Mesendoderm (in vitro differentiated cells): ENCODE measurements around the gene SRP14. TPM values are rescaled to one million over a fixed set of nuclear protein-coding genes. Genes with fewer than 3 reads are reported as not detected.

Experiments
- DNase-seq: peaks from one replicate; pipeline ENCODE4 v3.0.0; 2013
- H2AK5ac ChIP-seq: 2 replicates; pipeline ENCODE4 v1.6.1; 2013; ENCODE audit warnings: low read length, inconsistent platforms
- H2BK120ac ChIP-seq: 2 replicates; pipeline ENCODE4 v1.6.1; 2013; ENCODE audit warnings: low read depth, mild to moderate bottlenecking, low read length, moderate library complexity, mixed read lengths
- H2BK15ac ChIP-seq: replicated peaks from 2 replicates; pipeline ENCODE4 v1.6.1; 2013; ENCODE audit warnings: low read depth, mild to moderate bottlenecking, moderate library complexity
- H2BK5ac ChIP-seq: 2 replicates; pipeline ENCODE4 v1.6.1; 2013; ENCODE audit warnings: low read length, inconsistent platforms
- H3K18ac ChIP-seq: 2 replicates; pipeline ENCODE4 v1.6.1; 2013; ENCODE audit warnings: mild to moderate bottlenecking, low read length, mixed read lengths
- H3K23ac ChIP-seq: one replicate; pipeline ENCODE4 v1.6.1; 2013; ENCODE audit warnings: low read length
- H3K27ac ChIP-seq: 2 replicates; pipeline ENCODE4 v1.5.1; 2013; ENCODE audit warnings: low read depth, mild to moderate bottlenecking, inconsistent platforms, low read length, moderate library complexity
- H3K27me3 ChIP-seq: 2 replicates; pipeline ENCODE4 v1.6.1; 2013; ENCODE audit warnings: low read length, control low read depth, mild to moderate bottlenecking, inconsistent platforms; ENCODE audit not compliant: insufficient read depth, poor library complexity
- H3K36me3 ChIP-seq: 2 replicates; pipeline ENCODE4 v1.6.1; 2013; ENCODE audit warnings: low read length, inconsistent platforms; ENCODE audit not compliant: control insufficient read depth, insufficient read depth
- H3K4ac ChIP-seq: one replicate; pipeline ENCODE4 v1.6.1; 2013; ENCODE audit warnings: low read depth, mild to moderate bottlenecking, low read length, moderate library complexity
- H3K4me1 ChIP-seq: 2 replicates; pipeline ENCODE4 v1.6.1; 2013; ENCODE audit warnings: low read depth, low read length, inconsistent platforms; ENCODE audit not compliant: control insufficient read depth
- H3K4me2 ChIP-seq: 2 replicates; pipeline ENCODE4 v1.6.1; 2013; ENCODE audit warnings: low read length
- H3K4me3 ChIP-seq: 2 replicates; pipeline ENCODE4 v1.5.1; 2013; ENCODE audit warnings: mild to moderate bottlenecking, low read length
- H3K56ac ChIP-seq: one replicate; pipeline ENCODE4 v1.6.1; 2013; ENCODE audit warnings: low read length
- H3K79me1 ChIP-seq: 2 replicates; pipeline ENCODE4 v1.6.1; 2013; ENCODE audit warnings: low read length, inconsistent platforms
- H3K79me2 ChIP-seq: 2 replicates; pipeline ENCODE4 v1.6.1; 2013; ENCODE audit warnings: mild to moderate bottlenecking, low read length; ENCODE audit not compliant: control insufficient read depth, insufficient read depth
- H3K9ac ChIP-seq: 2 replicates; pipeline ENCODE4 v1.6.1; 2013; ENCODE audit warnings: low read length, inconsistent platforms
- H4K5ac ChIP-seq: one replicate; pipeline ENCODE4 v1.6.1; 2013; ENCODE audit warnings: low read length
- H4K8ac ChIP-seq: one replicate; pipeline ENCODE4 v1.6.1; 2013; ENCODE audit warnings: low read depth, mild to moderate bottlenecking, control low read depth, low read length, moderate library complexity
- WGBS: extraction: QIAGEN DNeasy Blood & Tissue Kit; methylation state at CpG from one replicate; pipeline ENCODE4 v1.1.7; 2013; ENCODE audit warnings: low lambda C conversion rate, missing lambda C conversion rate; ENCODE audit not compliant: insufficient coverage; ENCODE audit errors: extremely low coverage; 5-methylcytosine and 5-hydroxymethylcytosine counted together
- polyA plus RNA-seq, 2 experiments: library from polyadenylated mRNA; stranded (reverse); fragments of 200-250 nt; gene quantifications; one replicate each; pipeline ENCODE4 v1.2.3, GENCODE V29; 2013

The SRP14 gene
- 546 TPM for polyA plus RNA-seq (2013, experiment 1 of 2)
- polyA plus RNA-seq (2013, experiment 2 of 2): 544 TPM

- no peak within 1 kb of the TSS for H2BK120ac ChIP-seq
These were observed at the start of gene SRP14 for GRCh38 chr15:40038638-40039543. SRP14 (minus strand) TSS chr15:40039181; CDS start chr15:40039116, 65 bp downstream.

GRCh38 chr15:40087991-40088928 is 49.3 kb upstream of the SRP14 start:
- H2AK5ac ChIP-seq: peak overlapping the region; percentile 9
- no peak overlapping the region for H4K8ac ChIP-seq
- H2BK5ac ChIP-seq: peak overlapping the region; percentile 98
- H3K56ac ChIP-seq: peak overlapping the region; percentile 81
- no peak overlapping the region for H2BK15ac ChIP-seq
- peak overlapping the region; percentile 58 for H3K9ac ChIP-seq
- H3K4me1 ChIP-seq: peaks cover 38% of the 10 kb centered on the region
- H3K18ac ChIP-seq: peak overlapping the region; percentile 87
- H3K4me3 ChIP-seq: no peak overlapping the region
- no peaks in the 10 kb centered on the region for H3K27me3 ChIP-seq
- H3K4me2 ChIP-seq: peak overlapping the region; percentile 25
- no peaks in the 10 kb centered on the region for H3K36me3 ChIP-seq
- H3K79me1 ChIP-seq: no peaks in the 10 kb centered on the region
- peak overlapping the region; percentile 84 for H2BK120ac ChIP-seq
- H3K4ac ChIP-seq: peak overlapping the region; percentile 65
- H4K5ac ChIP-seq: peak overlapping the region; percentile 50
- no peak overlapping the region for H3K23ac ChIP-seq
- WGBS: no CpG with 5 or more reads among the region's 9 CpGs
- no peaks in the 10 kb centered on the region for H3K79me2 ChIP-seq
- peak overlapping the region; percentile 96 for H3K27ac ChIP-seq
- DNase-seq: no peak

More at GRCh38 chr15:40038638-40039543, at the start of gene SRP14:
- H3K23ac ChIP-seq: peak within 1 kb of the TSS; percentile 59
- peak within 1 kb of the TSS; percentile 61 for H3K4ac ChIP-seq
- no peaks in the 10 kb centered on the region for H3K27me3 ChIP-seq
- H3K9ac ChIP-seq: peak within 1 kb of the TSS; percentile 88
- peak within 1 kb of the TSS; percentile 74 for H3K27ac ChIP-seq
- H3K56ac ChIP-seq: peak within 1 kb of the TSS; percentile 94
- peak within 1 kb of the TSS; percentile 84 for H3K4me2 ChIP-seq
- H4K8ac ChIP-seq: no peak within 1 kb of the TSS
- H3K79me2 ChIP-seq: peaks cover 13% of the 10 kb centered on the region
- H2BK5ac ChIP-seq: peak within 1 kb of the TSS; percentile 39
- H2BK15ac ChIP-seq: no peak within 1 kb of the TSS
- peak within 1 kb of the TSS; percentile 9 for H2AK5ac ChIP-seq
- H3K36me3 ChIP-seq: peaks cover 2% of the 10 kb centered on the region
- no peak within 1 kb of the TSS for H4K5ac ChIP-seq
- H3K4me1 ChIP-seq: peaks cover 1% of the 10 kb centered on the region
- H3K18ac ChIP-seq: peak within 1 kb of the TSS; percentile 11
- WGBS: no CpG with 5 or more reads among the region's 59 CpGs
- H3K79me1 ChIP-seq: peaks cover 4% of the 10 kb centered on the region
- H3K4me3 ChIP-seq: peak within 1 kb of the TSS; percentile 94
- peak; percentile 98 for DNase-seq

GRCh38 chr15:40087068-40087810 is 48.3 kb upstream of the SRP14 start:
- H3K79me2 ChIP-seq: no peaks in the 10 kb centered on the region
- no peak overlapping the region for H2AK5ac ChIP-seq
- H2BK120ac ChIP-seq: no peak overlapping the region
- H3K4me3 ChIP-seq: no peak overlapping the region
- H3K4ac ChIP-seq: peak overlapping the region; percentile 77
- H4K8ac ChIP-seq: no peak overlapping the region
- peak; percentile 55 for DNase-seq
- no peak overlapping the region for H2BK15ac ChIP-seq
- H3K36me3 ChIP-seq: no peaks in the 10 kb centered on the region
- H3K9ac ChIP-seq: peak overlapping the region; percentile 17
- H3K79me1 ChIP-seq: no peaks in the 10 kb centered on the region
- peak overlapping the region; percentile 69 for H3K56ac ChIP-seq
- peak overlapping the region; percentile 51 for H3K18ac ChIP-seq
- no peak overlapping the region for H3K23ac ChIP-seq
- no peak overlapping the region for H4K5ac ChIP-seq
- H3K4me2 ChIP-seq: no peak overlapping the region
- WGBS: no CpG with 5 or more reads among the region's 14 CpGs
- H3K27ac ChIP-seq: peak overlapping the region; percentile 25
- peak overlapping the region; percentile 39 for H2BK5ac ChIP-seq
- H3K27me3 ChIP-seq: no peaks in the 10 kb centered on the region
- peaks cover 34% of the 10 kb centered on the region for H3K4me1 ChIP-seq

GRCh38 chr15:40085266-40085665 is 46.3 kb upstream of the SRP14 start:
- H3K4me1 ChIP-seq: peaks cover 42% of the 10 kb centered on the region
- no peak overlapping the region for H3K4ac ChIP-seq
- H2BK120ac ChIP-seq: no peak overlapping the region
- H3K36me3 ChIP-seq: no peaks in the 10 kb centered on the region
- H3K79me1 ChIP-seq: no peaks in the 10 kb centered on the region
- H4K8ac ChIP-seq: no peak overlapping the region
- no peaks in the 10 kb centered on the region for H3K27me3 ChIP-seq
- no peaks in the 10 kb centered on the region for H3K79me2 ChIP-seq
- no peak for DNase-seq
- H3K23ac ChIP-seq: peak overlapping the region; percentile 15
- H3K18ac ChIP-seq: no peak overlapping the region
- H4K5ac ChIP-seq: no peak overlapping the region
- no peak overlapping the region for H3K27ac ChIP-seq
- H3K4me3 ChIP-seq: no peak overlapping the region
- H3K4me2 ChIP-seq: no peak overlapping the region
- WGBS: no CpG with 5 or more reads among the region's 10 CpGs
- peak overlapping the region; percentile 65 for H3K56ac ChIP-seq
- H3K9ac ChIP-seq: peak overlapping the region; percentile 12
- peak overlapping the region; percentile 49 for H2AK5ac ChIP-seq
- no peak overlapping the region for H2BK15ac ChIP-seq
- peak overlapping the region; percentile 46 for H2BK5ac ChIP-seq

GRCh38 chr15:40084650-40085049 is 45.7 kb upstream of the SRP14 start:
- no CpG with 5 or more reads among the region's 9 CpGs for WGBS
- Histone ChIP-seq H3K23ac (no peak overlapping the region), H3K36me3 (no peaks in the 10 kb centered on the region), H2BK120ac (no peak overlapping the region), H3K4me3 (no peak overlapping the region), H3K27ac (no peak overlapping the region), H3K4ac (no peak overlapping the region), H4K8ac (no peak overlapping the region), H3K9ac (no peak overlapping the region), H3K79me1 (no peaks in the 10 kb centered on the region), H3K4me1 (peaks cover 38% of the 10 kb centered on the region), H2BK15ac (no peak overlapping the region), H3K56ac (peak overlapping the region; percentile 54), H3K18ac (no peak overlapping the region), H3K79me2 (no peaks in the 10 kb centered on the region), H4K5ac (no peak overlapping the region), H3K27me3 (no peaks in the 10 kb centered on the region), H3K4me2 (no peak overlapping the region), H2BK5ac (no peak overlapping the region), H2AK5ac (no peak overlapping the region)
- no peak for DNase-seq
